ENCODE results near the gene ZNF831.

DNA sequence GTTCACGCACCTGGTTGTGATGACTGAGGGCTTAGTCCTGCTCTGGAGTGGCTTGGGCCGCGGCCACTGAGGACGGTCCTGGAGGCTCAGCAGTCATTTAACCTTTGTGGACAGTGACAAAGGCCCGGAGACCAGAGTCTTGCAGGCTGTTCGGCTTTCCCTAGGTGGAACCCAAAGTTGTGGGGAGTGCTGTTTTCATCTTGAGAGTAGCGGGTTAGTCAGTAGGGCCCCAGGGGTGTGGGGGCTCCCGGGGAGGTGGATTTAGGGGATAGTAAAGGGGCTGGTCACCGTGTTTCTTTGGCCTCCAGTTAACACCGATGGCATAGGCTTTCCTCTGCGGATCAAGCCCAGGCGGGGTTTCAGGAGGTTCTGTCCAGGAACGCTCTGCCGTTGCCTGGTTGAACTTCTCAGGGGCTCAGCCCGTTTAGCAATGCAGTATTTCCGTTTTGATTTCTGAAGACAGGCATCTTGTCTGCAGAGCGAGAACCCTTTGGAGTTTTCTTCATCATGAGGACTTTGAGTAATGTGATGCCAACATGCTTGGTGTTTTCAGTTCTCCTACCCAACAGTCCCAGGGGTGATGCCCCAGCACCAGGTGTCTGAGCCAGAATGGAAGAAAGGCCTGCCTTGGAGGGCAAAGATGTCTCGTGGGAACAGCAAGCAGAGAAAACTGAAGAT, 31.8 kb downstream of the ZNF831 start:
- TF ChIP-seq, protein P1, sequence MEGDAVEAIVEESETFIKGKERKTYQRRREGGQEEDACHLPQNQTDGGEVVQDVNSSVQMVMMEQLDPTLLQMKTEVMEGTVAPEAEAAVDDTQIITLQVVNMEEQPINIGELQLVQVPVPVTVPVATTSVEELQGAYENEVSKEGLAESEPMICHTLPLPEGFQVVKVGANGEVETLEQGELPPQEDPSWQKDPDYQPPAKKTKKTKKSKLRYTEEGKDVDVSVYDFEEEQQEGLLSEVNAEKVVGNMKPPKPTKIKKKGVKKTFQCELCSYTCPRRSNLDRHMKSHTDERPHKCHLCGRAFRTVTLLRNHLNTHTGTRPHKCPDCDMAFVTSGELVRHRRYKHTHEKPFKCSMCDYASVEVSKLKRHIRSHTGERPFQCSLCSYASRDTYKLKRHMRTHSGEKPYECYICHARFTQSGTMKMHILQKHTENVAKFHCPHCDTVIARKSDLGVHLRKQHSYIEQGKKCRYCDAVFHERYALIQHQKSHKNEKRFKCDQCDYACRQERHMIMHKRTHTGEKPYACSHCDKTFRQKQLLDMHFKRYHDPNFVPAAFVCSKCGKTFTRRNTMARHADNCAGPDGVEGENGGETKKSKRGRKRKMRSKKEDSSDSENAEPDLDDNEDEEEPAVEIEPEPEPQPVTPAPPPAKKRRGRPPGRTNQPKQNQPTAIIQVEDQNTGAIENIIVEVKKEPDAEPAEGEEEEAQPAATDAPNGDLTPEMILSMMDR (IDR thresholded peaks at IDR 0.05), result no peak
- no peak for TF ChIP-seq EP300 (IDR thresholded peaks at IDR 0.05)

Measured in suprapubic skin (tissue), 3 donors.